H9 (cell line): ENCODE data around the gene CRACDL. TPM values are rescaled to one million over a fixed set of nuclear protein-coding genes. Genes with fewer than 3 reads are reported as not detected.

ENCODE experiments used
- DNase-seq: peaks from one replicate; pipeline ENCODE4 v3.0.0-alpha.2; 2017
- H2AFZ ChIP-seq: one replicate; pipeline ENCODE4 v1.6.1; 2013; ENCODE audit warnings: mild to moderate bottlenecking, low read length, control low read depth, moderate library complexity
- H2AK5ac ChIP-seq: 2 replicates; pipeline ENCODE4 v1.6.1; 2013; ENCODE audit warnings: low read length, control low read depth, mixed read lengths; ENCODE audit not compliant: insufficient read length
- H2BK120ac ChIP-seq: one replicate; pipeline ENCODE4 v1.6.1; 2013; ENCODE audit warnings: low read depth, mild to moderate bottlenecking, low read length, control low read depth, inconsistent platforms; ENCODE audit not compliant: poor library complexity, severe bottlenecking
- H2BK12ac ChIP-seq: 2 replicates; pipeline ENCODE4 v1.6.1; 2013; ENCODE audit warnings: low read length, control low read depth, mixed read lengths, low read depth; ENCODE audit not compliant: insufficient read length
- H2BK15ac ChIP-seq: 2 replicates; pipeline ENCODE4 v1.6.1; 2013; ENCODE audit warnings: low read depth, low read length, control low read depth
- H2BK20ac ChIP-seq: one replicate; pipeline ENCODE4 v1.6.1; 2013; ENCODE audit warnings: low read depth, mild to moderate bottlenecking, low read length, control low read depth, inconsistent platforms; ENCODE audit not compliant: poor library complexity, severe bottlenecking
- H2BK5ac ChIP-seq: 2 replicates; pipeline ENCODE4 v1.6.1; 2013; ENCODE audit warnings: low read length, control low read depth, mixed read lengths; ENCODE audit not compliant: insufficient read length
- H3K14ac ChIP-seq: 2 replicates; pipeline ENCODE4 v1.6.1; 2013; ENCODE audit warnings: low read length, control low read depth; ENCODE audit not compliant: insufficient read depth
- H3K18ac ChIP-seq: 2 replicates; pipeline ENCODE4 v1.6.1; 2013; ENCODE audit warnings: low read depth, mild to moderate bottlenecking, mixed read lengths, low read length, control low read depth; ENCODE audit not compliant: insufficient read length
- H3K23ac ChIP-seq: 2 replicates; pipeline ENCODE4 v1.6.1; 2013; ENCODE audit warnings: low read length, control low read depth, mixed read lengths, low read depth; ENCODE audit not compliant: insufficient read length
- H3K23me2 ChIP-seq: 2 replicates; pipeline ENCODE4 v1.6.1; 2013; ENCODE audit warnings: low read depth, mild to moderate bottlenecking, mixed read lengths, low read length, control low read depth; ENCODE audit not compliant: insufficient read length, poor library complexity, severe bottlenecking
- H3K27ac ChIP-seq: 2 replicates; pipeline ENCODE4 v1.5.1; 2013; ENCODE audit warnings: low read length, control low read depth, mixed read lengths, low read depth; ENCODE audit not compliant: insufficient read length
- H3K27me3 ChIP-seq: 2 replicates; pipeline ENCODE4 v1.6.1; 2013; ENCODE audit warnings: low read length, control low read depth, inconsistent platforms; ENCODE audit not compliant: insufficient read depth
- H3K4ac ChIP-seq: 2 replicates; pipeline ENCODE4 v1.6.1; 2013; ENCODE audit warnings: low read depth, mild to moderate bottlenecking, control low read depth, inconsistent platforms, low read length, moderate library complexity
- H3K4me1 ChIP-seq: 2 replicates; pipeline ENCODE4 v1.6.1; 2013; ENCODE audit warnings: low read length, control low read depth, inconsistent platforms; ENCODE audit not compliant: insufficient read depth
- H3K4me2 ChIP-seq: 2 replicates; pipeline ENCODE4 v1.6.1; 2013; ENCODE audit warnings: low read length, control low read depth, mixed read lengths; ENCODE audit not compliant: insufficient read length, insufficient read depth
- H3K56ac ChIP-seq: 2 replicates; pipeline ENCODE4 v1.6.1; 2013; ENCODE audit warnings: low read depth, mild to moderate bottlenecking, mixed read lengths, low read length, control low read depth; ENCODE audit not compliant: insufficient read length
- H3K79me1 ChIP-seq: 2 replicates; pipeline ENCODE4 v1.6.1; 2013; ENCODE audit warnings: low read depth, mild to moderate bottlenecking, moderate library complexity, low read length, control low read depth, inconsistent platforms; ENCODE audit not compliant: insufficient read depth, poor library complexity, severe bottlenecking
- H3K79me2 ChIP-seq: 2 replicates; pipeline ENCODE4 v1.6.1; 2013; ENCODE audit warnings: low read length, control low read depth, inconsistent platforms; ENCODE audit not compliant: insufficient read depth
- H3K9ac ChIP-seq: 2 replicates; pipeline ENCODE4 v1.6.1; 2013; ENCODE audit warnings: low read length, control low read depth, mixed read lengths; ENCODE audit not compliant: insufficient read length; ENCODE audit errors: extremely low read depth
- H3K9me3 ChIP-seq: one replicate; pipeline ENCODE4 v1.6.1; 2013; ENCODE audit warnings: low read depth, low read length, inconsistent platforms; ENCODE audit not compliant: control insufficient read depth
- H3T11ph ChIP-seq: one replicate; pipeline ENCODE4 v1.6.1; 2013; ENCODE audit warnings: mild to moderate bottlenecking, low read length, control low read depth, inconsistent platforms
- H4K20me1 ChIP-seq: one replicate; pipeline ENCODE4 v1.6.1; 2013; ENCODE audit not compliant: control insufficient read depth, insufficient read length, insufficient read depth
- H4K5ac ChIP-seq: 2 replicates; pipeline ENCODE4 v1.6.1; 2013; ENCODE audit warnings: low read depth, mild to moderate bottlenecking, mixed read lengths, low read length, control low read depth; ENCODE audit not compliant: insufficient read length
- H4K8ac ChIP-seq: replicated peaks from 2 replicates; pipeline ENCODE4 v1.6.1; 2013; ENCODE audit warnings: low read length, control low read depth, mixed read lengths, low read depth; ENCODE audit not compliant: insufficient read length
- H4K91ac ChIP-seq: 2 replicates; pipeline ENCODE4 v1.6.1; 2013; ENCODE audit warnings: low read depth, mild to moderate bottlenecking, moderate library complexity, mixed read lengths, low read length, control low read depth; ENCODE audit not compliant: insufficient read length
- H3K27ac Mint-ChIP-seq, 3 experiments: 2 replicates in 2 of 3; 3 replicates in 1 of 3; pipeline ENCODE4 v1.8.0; 2020 to 2021; ENCODE audit warnings: mixed read lengths in 3 of 3, mild to moderate bottlenecking in 1 of 3, moderate library complexity in 1 of 3
- H3K27me3 Mint-ChIP-seq: 2 replicates; pipeline ENCODE4 v1.8.0; 2021; ENCODE audit warnings: low read depth, mild to moderate bottlenecking, moderate library complexity, mixed read lengths
- H3K36me3 Mint-ChIP-seq, 3 experiments: 2 replicates in 2 of 3; 3 replicates in 1 of 3; pipeline ENCODE4 v1.8.0; 2020 to 2021; ENCODE audit warnings: low read depth in 3 of 3, mixed read lengths in 3 of 3; ENCODE audit not compliant: insufficient read depth in 1 of 3
- H3K4me1 Mint-ChIP-seq, 2 experiments: 2 replicates each; pipeline ENCODE4 v1.8.0; 2020; ENCODE audit warnings: mixed read lengths in 2 of 2
- H3K4me3 Mint-ChIP-seq, 2 experiments: 2 replicates in 1 of 2; 3 replicates in 1 of 2; pipeline ENCODE4 v1.8.0; 2020 to 2021; ENCODE audit warnings: mild to moderate bottlenecking in 2 of 2, mixed read lengths in 2 of 2, moderate library complexity in 1 of 2
- H3K9me3 Mint-ChIP-seq, 2 experiments: 2 replicates in 1 of 2; 3 replicates in 1 of 2; pipeline ENCODE4 v1.8.0; 2020; ENCODE audit warnings: mild to moderate bottlenecking in 2 of 2, mixed read lengths in 2 of 2, moderate library complexity in 1 of 2
- CTCF ChIP-seq: fragments of 200-600 bp; sonication (generic); conservative IDR thresholded peaks from 3 replicates; pipeline ENCODE4 v1.8.0; 2021; ENCODE audit warnings: antibody characterized with exemption, mild to moderate bottlenecking
- WGBS: extraction: QIAGEN DNeasy Blood & Tissue Kit; methylation state at CpG from one replicate; pipeline ENCODE4 v1.1.7; 2013; ENCODE audit warnings: missing lambda C conversion rate, low lambda C conversion rate, mixed read lengths; ENCODE audit not compliant: insufficient read length; ENCODE audit errors: extremely low coverage; 5-methylcytosine and 5-hydroxymethylcytosine counted together
- total RNA-seq: library from RNA; stranded (reverse); gene quantifications from 2 replicates; pipeline ENCODE4 v1.2.1, GENCODE V29; 2021

CRACDL gene
- total RNA-seq, 1 experiment from 2014 or later, result 0.48 TPM

GRCh38 chr2:98833917-98834263 is 102.1 kb downstream of the CRACDL start:
- Histone ChIP-seq H2BK5ac (no peak overlapping the region), H2BK12ac (no peak overlapping the region), H3K56ac (no peak overlapping the region), H3K79me2 (no peaks in the 10 kb centered on the region), H3T11ph (no peak overlapping the region), H2AFZ (no peak overlapping the region), H3K9me3 (no peaks in the 10 kb centered on the region), H3K14ac (no peak overlapping the region), H4K91ac (no peak overlapping the region), H2BK20ac (no peak overlapping the region), H3K9ac (no peak overlapping the region), H4K5ac (no peak overlapping the region), H3K79me1 (no peaks in the 10 kb centered on the region), H3K27ac (no peak overlapping the region), H2BK15ac (no peak overlapping the region), H4K20me1 (no peaks in the 10 kb centered on the region), H3K4me1 (no peaks in the 10 kb centered on the region), H3K18ac (no peak overlapping the region), H3K23ac (no peak overlapping the region), H3K27me3 (no peaks in the 10 kb centered on the region), H3K23me2 (no peaks in the 10 kb centered on the region), H3K4ac (no peak overlapping the region), H3K4me2 (no peak overlapping the region), H4K8ac (no peak overlapping the region), H2AK5ac (no peak overlapping the region), H2BK120ac (no peak overlapping the region)
- peaks cover 1% of the 10 kb centered on the region for H3K27me3 Mint-ChIP-seq
- DNase-seq, result no peak
- H3K4me3 Mint-ChIP-seq, result no peak overlapping the region
- WGBS, result no CpG with 5 or more reads among the region's 3 CpGs
- H3K9me3 Mint-ChIP-seq, result no peaks in the 10 kb centered on the region
- H3K4me1 Mint-ChIP-seq, result 0 out of 4 replicates have a peak, but pooled peaks cover 0 to 3% of the 10 kb centered on the region in 2 experiments
- H3K27ac Mint-ChIP-seq, result no peak overlapping the region
- H3K36me3 Mint-ChIP-seq, result no peaks in the 10 kb centered on the region
- TF ChIP-seq CTCF, result no peak
